K562 (cell line): ENCODE data around the gene BORCS5. TPM values are rescaled to one million over a fixed set of nuclear protein-coding genes. Genes with fewer than 3 reads are reported as not detected.
A peak's percentile ranks its signal among the peaks of the same experiment; 100 is the strongest.

Source experiments
- ATAC-seq: fragments of 200-7000 bp; cut with Tn5 transposase; 3 replicates; pipeline ENCODE4 v1.9.1; 2020; ENCODE audit warnings: moderate library complexity
- BruUV-seq: library from RNA; stranded (reverse); fragments of 400-500 nt; replicated peaks from 2 replicates; lab custom pipeline; 2021; lab: Mats Ljungman, UMichigan
- CTCF ChIA-PET: fragments of 300-600 bp; formaldehyde crosslinking; extraction: SDS; loops from one replicate; lab custom pipeline; 2021; ENCODE audit warnings: low intra/inter-chr PET ratio; lab: Yijun Ruan, JAX
- POLR2A ChIA-PET: fragments of 300-600, 350-650 bp; sonication (Branson Sonifier 250); formaldehyde crosslinking; extraction: SDS; loops from one replicate; lab custom pipeline; 2021; ENCODE audit warnings: antibody characterized with exemption, inconsistent platforms; lab: Yijun Ruan, JAX
- DNase-seq, 4 experiments: peaks; one replicate each; pipeline versions ENCODE4 v3.0.0 to v3.0.0-alpha.2; 2011 to 2018; ENCODE audit warnings: low spot score in 3 of 4, mixed read lengths in 3 of 4; ENCODE audit errors: extremely low read depth in 1 of 4
- FAIRE-seq: peaks from 2 replicates; lab custom pipeline; 2011; peaks lifted over from hg19 to GRCh38; lab: Jason Lieb, UNC
- H2AFZ ChIP-seq: 2 replicates; pipeline ENCODE4 v1.6.0; 2011; ENCODE audit warnings: low read depth, low read length, control low read depth, inconsistent platforms
- H3K27ac ChIP-seq: fragments of 200-600 bp; 3 replicates; pipeline ENCODE4 v1.8.0; 2011; ENCODE audit warnings: low read depth, mild to moderate bottlenecking, control low read depth, inconsistent platforms, low read length, moderate library complexity, mixed read lengths; ENCODE audit errors: extremely low read depth
- H3K27me3 ChIP-seq, 2 experiments: fragments of 300-600 bp in 1 of 2; 2 replicates in 1 of 2; 3 replicates in 1 of 2; pipeline versions ENCODE4 v1.6.0 to v1.8.0; 2011; ENCODE audit warnings: inconsistent platforms in 2 of 2, low read length in 2 of 2, mild to moderate bottlenecking in 1 of 2, mixed read lengths in 1 of 2, moderate library complexity in 1 of 2; ENCODE audit not compliant: control insufficient read depth in 2 of 2, insufficient read depth in 2 of 2
- H3K36me3 ChIP-seq: fragments of 300-600 bp; 3 replicates; pipeline ENCODE4 v1.8.0; 2011; ENCODE audit warnings: mild to moderate bottlenecking, low read length, inconsistent platforms; ENCODE audit not compliant: control insufficient read depth, insufficient read depth
- H3K4me1 ChIP-seq, 2 experiments: fragments of 200-600 bp in 1 of 2; replicated peaks in 1 of 2; 2 replicates in 1 of 2; 3 replicates in 1 of 2; pipeline versions ENCODE4 v1.5.1 to v1.8.0; 2011; ENCODE audit warnings: inconsistent platforms in 2 of 2, low read length in 2 of 2, mild to moderate bottlenecking in 1 of 2, mixed read lengths in 1 of 2, moderate library complexity in 1 of 2; ENCODE audit not compliant: control insufficient read depth in 2 of 2, insufficient read depth in 2 of 2
- H3K4me2 ChIP-seq: 2 replicates; pipeline ENCODE4 v1.6.1; 2011; ENCODE audit warnings: low read length, control low read depth, inconsistent platforms, mixed read lengths; ENCODE audit not compliant: insufficient read depth
- H3K4me3 ChIP-seq: fragments of 200-600 bp; sonication (generic), shearing (Covaris generic); 2 replicates; pipeline ENCODE4 v1.5.1; 2016; ENCODE audit warnings: control low read depth, inconsistent platforms
- H3K79me2 ChIP-seq: fragments of 200-600 bp; 3 replicates; pipeline ENCODE4 v1.8.0; 2011; ENCODE audit warnings: low read length, inconsistent platforms; ENCODE audit not compliant: control insufficient read depth, insufficient read depth
- H3K9ac ChIP-seq, 2 experiments: 2 replicates each; pipeline versions ENCODE4 v1.6.0 to v1.6.1; 2011; ENCODE audit warnings: low read depth in 2 of 2, low read length in 2 of 2, control low read depth in 1 of 2, inconsistent platforms in 1 of 2, mild to moderate bottlenecking in 1 of 2, mixed read lengths in 1 of 2; ENCODE audit not compliant: insufficient read depth in 1 of 2
- H3K9me1 ChIP-seq: one replicate; pipeline ENCODE4 v1.6.0; 2011; ENCODE audit warnings: inconsistent platforms, mild to moderate bottlenecking, low read length, moderate library complexity; ENCODE audit not compliant: control insufficient read depth, insufficient read depth
- H3K9me3 ChIP-seq: replicated peaks from 2 replicates; pipeline ENCODE4 v1.5.1; 2011; ENCODE audit warnings: low read depth, low read length, inconsistent platforms; ENCODE audit not compliant: control insufficient read depth, insufficient read depth
- H4K20me1 ChIP-seq: replicated peaks from 2 replicates; pipeline ENCODE4 v1.6.1; 2011; ENCODE audit warnings: low read length, inconsistent platforms, mixed read lengths; ENCODE audit not compliant: control insufficient read depth, insufficient read depth
- CREB1 ChIP-seq, 2 experiments: sonication (generic) in 1 of 2; formaldehyde crosslinking in 1 of 2; IDR thresholded peaks; 2 replicates each; pipeline versions ENCODE4 v1.6.1 to v1.8.0; 2012 to 2022; ENCODE audit warnings: inconsistent platforms in 1 of 2, mild to moderate bottlenecking in 1 of 2, missing genetic modification reagents in 1 of 2, moderate library complexity in 1 of 2
- DACH1 ChIP-seq: fragments of 450-650 bp; IDR thresholded peaks from 2 replicates; pipeline ENCODE4 v1.6.1; 2018; ENCODE audit not compliant: partially characterized antibody
- PRMT5 ChIP-seq: sonication (generic); formaldehyde crosslinking; IDR thresholded peaks from 2 replicates; pipeline ENCODE4 v1.5.0; 2020; ENCODE audit warnings: missing genetic modification reagents
- SMAD4 ChIP-seq: fragments of 250-450 bp; sonication (Bioruptor Pico); conservative IDR thresholded peaks from 2 replicates; pipeline ENCODE4 v1.8.0; 2021; ENCODE audit warnings: inconsistent platforms, mild to moderate bottlenecking, moderate library complexity
- SMARCE1 ChIP-seq: fragments of 450-650 bp; IDR thresholded peaks from 2 replicates; pipeline ENCODE4 v1.7.1; 2016; ENCODE audit warnings: mild to moderate bottlenecking
- ZBTB2 ChIP-seq: fragments of 450-650 bp; IDR thresholded peaks from 2 replicates; pipeline ENCODE4 v1.6.1; 2016; ENCODE audit warnings: antibody characterized with exemption
- ZNF316 ChIP-seq: fragments of 450-650 bp; IDR thresholded peaks from 2 replicates; pipeline ENCODE4 v1.6.1; 2016
- WGBS: fragments of 100-300 bp; shearing (Covaris generic); methylation state at CpG from one replicate; pipeline ENCODE4 v1.1.6; 2016; ENCODE audit warnings: low coverage, mixed read lengths; ENCODE audit not compliant: insufficient coverage; ENCODE audit errors: missing lambda C conversion rate; 5-methylcytosine and 5-hydroxymethylcytosine counted together
- in situ Hi-C: fragments of 300-500 bp; cut with MboI; formaldehyde crosslinking; loops from 4 replicates; pipeline ENCODE4 v1.15.0; 2018; ENCODE audit warnings: inconsistent platforms, mixed read lengths
- intact Hi-C: fragments of 100-400 bp; cut with micrococcal nuclease; formaldehyde crosslinking; loops from 2 replicates; pipeline ENCODE4 v1.14.2; 2022
- polyA plus RNA-seq, 8 experiments: library from polyadenylated mRNA; depleted of rRNA in 4 of 8; stranded (reverse) in 5 of 8; unstranded in 3 of 8; fragments of >200 nt; fragmentation: Nextera tagmentation in 2 of 8; fragmentation: Illumina TruSeq in 1 of 8; extraction: Ambion mirVana in 2 of 8; extraction: Trizol in 1 of 8; gene quantifications; 2 replicates each; pipeline versions ENCODE4 v1.2.1 to v1.2.3, GENCODE V29; 2011 to 2014; ENCODE audit warnings: inconsistent platforms in 1 of 8, missing spikeins in 1 of 8
- total RNA-seq, 7 experiments: library from RNA; depleted of rRNA in 6 of 7; stranded (reverse); fragments of >200 nt in 6 of 7; fragmentation: Illumina TruSeq in 2 of 7; extraction: Trizol in 2 of 7; gene quantifications; 2 replicates each; pipeline versions ENCODE4 v1.2.1 to v1.2.3, GENCODE V29; 2011 to 2021; ENCODE audit warnings: low replicate concordance in 1 of 7
- TF ChIP-seq, protein P1 (sequence below), 2 experiments: fragments of 450-650 bp; formaldehyde crosslinking in 1 of 2; IDR thresholded peaks; 2 replicates each; pipeline versions ENCODE4 v1.4.0 to v1.6.1; 2014 to 2020; ENCODE audit warnings: mild to moderate bottlenecking in 2 of 2, borderline replicate concordance in 1 of 2, low read depth in 1 of 2
- TF ChIP-seq, protein P2 (sequence below), 2 experiments: IDR thresholded peaks; 2 replicates each; pipeline ENCODE4 v1.6.1; 2012; ENCODE audit warnings: improper control_type of control experiment in 2 of 2, low read depth in 2 of 2, low read length in 2 of 2, borderline replicate concordance in 1 of 2

Gene BORCS5
- total and polyA plus RNA-seq, 9 of the 15 experiments (the other 6 are each of a cell fraction or from before 2014, with no cell fraction given): 0.31 to 12.4 (median 6.6) TPM

GRCh38 chr12:12392413-12392812 is 35.5 kb downstream of the BORCS5 start:
- CTCF ChIA-PET: no interaction called here
- H2AFZ ChIP-seq: no peak overlapping the region
- intact Hi-C loops (no loop called here), in situ Hi-C loops (no loop called here)
- no peak overlapping the region for H3K9ac ChIP-seq
- no peaks in the 10 kb centered on the region for H3K36me3 ChIP-seq
- peak; percentile 78 for ATAC-seq
- H3K4me1 ChIP-seq: peaks cover 5 to 6% of the 10 kb centered on the region in 2 experiments; a peak in 3 of 5 replicates
- WGBS: 4% methylated on average over 2 of the region's 2 CpGs
- POLR2A ChIA-PET: interaction anchor here (0.8 to 2.0 kb wide), 2 partner anchors 11 to 34 kb away, joined by 3 to 5 read pairs; no protein-coding TSS in a partner anchor
- DNase-seq: peak; percentile 37 to 66 (median 43)
- H3K4me3 ChIP-seq: no peak overlapping the region
- H3K9me3 ChIP-seq: no peaks in the 10 kb centered on the region
- FAIRE-seq: peak; percentile 76
- BruUV-seq: no TSS peak
- H3K9me1 ChIP-seq: no peaks in the 10 kb centered on the region
- H3K4me2 ChIP-seq: peak overlapping the region; percentile 23; the same call in 1 of the 2 replicates
- no peaks in the 10 kb centered on the region for H4K20me1 ChIP-seq
- no peaks in the 10 kb centered on the region for H3K27me3 ChIP-seq
- H3K27ac ChIP-seq: 0 out of 3 replicates have a peak overlapping the region, but pooled peaks have one; percentile 37
- H3K79me2 ChIP-seq: no peaks in the 10 kb centered on the region; the same call in 2 of the 3 replicates
- TF ChIP-seq, protein P1, sequence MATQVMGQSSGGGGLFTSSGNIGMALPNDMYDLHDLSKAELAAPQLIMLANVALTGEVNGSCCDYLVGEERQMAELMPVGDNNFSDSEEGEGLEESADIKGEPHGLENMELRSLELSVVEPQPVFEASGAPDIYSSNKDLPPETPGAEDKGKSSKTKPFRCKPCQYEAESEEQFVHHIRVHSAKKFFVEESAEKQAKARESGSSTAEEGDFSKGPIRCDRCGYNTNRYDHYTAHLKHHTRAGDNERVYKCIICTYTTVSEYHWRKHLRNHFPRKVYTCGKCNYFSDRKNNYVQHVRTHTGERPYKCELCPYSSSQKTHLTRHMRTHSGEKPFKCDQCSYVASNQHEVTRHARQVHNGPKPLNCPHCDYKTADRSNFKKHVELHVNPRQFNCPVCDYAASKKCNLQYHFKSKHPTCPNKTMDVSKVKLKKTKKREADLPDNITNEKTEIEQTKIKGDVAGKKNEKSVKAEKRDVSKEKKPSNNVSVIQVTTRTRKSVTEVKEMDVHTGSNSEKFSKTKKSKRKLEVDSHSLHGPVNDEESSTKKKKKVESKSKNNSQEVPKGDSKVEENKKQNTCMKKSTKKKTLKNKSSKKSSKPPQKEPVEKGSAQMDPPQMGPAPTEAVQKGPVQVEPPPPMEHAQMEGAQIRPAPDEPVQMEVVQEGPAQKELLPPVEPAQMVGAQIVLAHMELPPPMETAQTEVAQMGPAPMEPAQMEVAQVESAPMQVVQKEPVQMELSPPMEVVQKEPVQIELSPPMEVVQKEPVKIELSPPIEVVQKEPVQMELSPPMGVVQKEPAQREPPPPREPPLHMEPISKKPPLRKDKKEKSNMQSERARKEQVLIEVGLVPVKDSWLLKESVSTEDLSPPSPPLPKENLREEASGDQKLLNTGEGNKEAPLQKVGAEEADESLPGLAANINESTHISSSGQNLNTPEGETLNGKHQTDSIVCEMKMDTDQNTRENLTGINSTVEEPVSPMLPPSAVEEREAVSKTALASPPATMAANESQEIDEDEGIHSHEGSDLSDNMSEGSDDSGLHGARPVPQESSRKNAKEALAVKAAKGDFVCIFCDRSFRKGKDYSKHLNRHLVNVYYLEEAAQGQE (IDR thresholded peaks at IDR 0.05; ENCODE audit: borderline replicate concordance): 0 out of 2 replicates have a peak, but pooled peaks have one; percentile 11
- TF ChIP-seq, protein P1 (CRISPR knock-in tag; IDR thresholded peaks at IDR 0.05; ENCODE audit: low read depth): no peak
- TF ChIP-seq ZNF316: 0 out of 2 replicates have a peak, but pooled peaks have one; percentile 19
- peak; percentile 49 for TF ChIP-seq DACH1
- TF ChIP-seq CREB1 (IDR thresholded peaks at IDR 0.05): peak; percentile 29; the same call in 1 of the 2 replicates
- peak; percentile 20; the same call in 1 of the 2 replicates for TF ChIP-seq CREB1 (CRISPR knock-in tag; IDR thresholded peaks at IDR 0.05)
- TF ChIP-seq PRMT5 (CRISPR knock-in tag): no peak
- TF ChIP-seq SMARCE1: peak; percentile 67; the same call in 1 of the 2 replicates
- TF ChIP-seq, protein P2, sequence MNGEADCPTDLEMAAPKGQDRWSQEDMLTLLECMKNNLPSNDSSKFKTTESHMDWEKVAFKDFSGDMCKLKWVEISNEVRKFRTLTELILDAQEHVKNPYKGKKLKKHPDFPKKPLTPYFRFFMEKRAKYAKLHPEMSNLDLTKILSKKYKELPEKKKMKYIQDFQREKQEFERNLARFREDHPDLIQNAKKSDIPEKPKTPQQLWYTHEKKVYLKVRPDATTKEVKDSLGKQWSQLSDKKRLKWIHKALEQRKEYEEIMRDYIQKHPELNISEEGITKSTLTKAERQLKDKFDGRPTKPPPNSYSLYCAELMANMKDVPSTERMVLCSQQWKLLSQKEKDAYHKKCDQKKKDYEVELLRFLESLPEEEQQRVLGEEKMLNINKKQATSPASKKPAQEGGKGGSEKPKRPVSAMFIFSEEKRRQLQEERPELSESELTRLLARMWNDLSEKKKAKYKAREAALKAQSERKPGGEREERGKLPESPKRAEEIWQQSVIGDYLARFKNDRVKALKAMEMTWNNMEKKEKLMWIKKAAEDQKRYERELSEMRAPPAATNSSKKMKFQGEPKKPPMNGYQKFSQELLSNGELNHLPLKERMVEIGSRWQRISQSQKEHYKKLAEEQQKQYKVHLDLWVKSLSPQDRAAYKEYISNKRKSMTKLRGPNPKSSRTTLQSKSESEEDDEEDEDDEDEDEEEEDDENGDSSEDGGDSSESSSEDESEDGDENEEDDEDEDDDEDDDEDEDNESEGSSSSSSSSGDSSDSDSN (IDR thresholded peaks at IDR 0.05; ENCODE audit: borderline replicate concordance in 1 of 2, low read depth in 2 of 2, low read length in 2 of 2): no peak
- no peak for TF ChIP-seq SMAD4 (CRISPR knock-in tag)
- no peak for TF ChIP-seq ZBTB2
